ENCODE data around the gene CREBZF.

The CREBZF gene, protein sequence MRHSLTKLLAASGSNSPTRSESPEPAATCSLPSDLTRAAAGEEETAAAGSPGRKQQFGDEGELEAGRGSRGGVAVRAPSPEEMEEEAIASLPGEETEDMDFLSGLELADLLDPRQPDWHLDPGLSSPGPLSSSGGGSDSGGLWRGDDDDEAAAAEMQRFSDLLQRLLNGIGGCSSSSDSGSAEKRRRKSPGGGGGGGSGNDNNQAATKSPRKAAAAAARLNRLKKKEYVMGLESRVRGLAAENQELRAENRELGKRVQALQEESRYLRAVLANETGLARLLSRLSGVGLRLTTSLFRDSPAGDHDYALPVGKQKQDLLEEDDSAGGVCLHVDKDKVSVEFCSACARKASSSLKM

DNA sequence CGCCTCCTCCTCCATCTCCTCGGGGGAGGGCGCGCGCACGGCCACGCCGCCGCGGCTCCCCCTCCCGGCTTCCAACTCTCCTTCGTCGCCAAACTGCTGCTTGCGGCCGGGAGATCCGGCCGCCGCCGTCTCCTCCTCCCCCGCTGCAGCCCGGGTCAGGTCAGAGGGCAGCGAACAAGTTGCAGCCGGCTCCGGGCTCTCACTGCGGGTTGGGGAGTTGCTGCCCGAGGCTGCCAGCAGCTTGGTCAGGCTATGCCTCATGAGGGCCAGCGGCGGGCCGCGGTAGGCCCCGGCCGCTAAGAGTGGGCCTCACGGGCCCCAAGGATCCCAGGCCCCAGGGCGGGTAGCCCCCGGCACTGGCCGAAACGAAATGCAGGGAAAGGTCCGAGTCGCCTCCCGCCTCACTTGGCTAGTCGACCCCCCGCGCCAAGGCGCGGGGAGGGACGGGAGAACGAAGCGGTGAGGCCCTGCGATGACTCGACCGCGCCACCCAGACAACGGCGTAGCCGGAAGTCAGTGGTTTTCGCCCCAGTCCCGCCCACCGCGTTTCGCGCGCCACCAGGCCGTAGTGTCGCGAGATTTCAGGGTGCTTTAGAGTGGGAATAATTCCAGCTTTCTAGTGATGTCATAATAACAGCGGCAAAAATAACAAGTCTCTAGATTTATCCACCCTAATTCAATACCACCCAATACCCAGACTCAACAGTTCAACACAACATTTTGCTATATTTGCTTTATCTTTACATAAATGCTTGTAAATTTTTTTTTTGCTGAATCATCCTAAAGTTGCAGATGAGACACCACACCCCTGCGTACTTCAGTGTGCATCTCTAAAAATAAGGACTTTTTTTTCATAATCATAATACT is at the start of gene CREBZF:
TSS of gene CREBZF (minus strand) at position 515 of the 867 bp plus-strand sequence. CDS start at position 261, 254 bp downstream.
- peak; percentile 92 to 94 (median 93) for DNase-seq (ENCODE audit: low read depth in 3 of 3)

DNA sequence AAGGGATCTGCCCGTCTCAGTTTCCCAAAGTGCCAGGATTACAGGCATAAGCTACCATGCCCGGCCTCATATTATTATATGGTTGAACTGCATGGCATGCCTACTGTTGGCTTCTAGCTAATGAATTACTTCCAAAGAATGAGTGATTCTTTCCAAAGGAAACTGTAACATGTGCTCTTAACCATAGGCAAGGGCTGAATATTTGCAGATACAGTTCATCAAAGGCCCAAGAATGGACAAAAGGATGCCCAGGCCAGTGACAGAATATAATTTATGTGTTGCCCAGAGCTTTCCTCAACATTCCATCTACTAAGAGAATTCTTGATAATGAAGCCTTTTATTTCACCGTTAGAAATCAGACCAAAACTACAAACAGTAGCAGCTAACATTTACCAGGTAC is 48.0 kb upstream of the CREBZF start:
- DNase-seq (ENCODE audit: low read depth in 3 of 3), result no peak

DNA sequence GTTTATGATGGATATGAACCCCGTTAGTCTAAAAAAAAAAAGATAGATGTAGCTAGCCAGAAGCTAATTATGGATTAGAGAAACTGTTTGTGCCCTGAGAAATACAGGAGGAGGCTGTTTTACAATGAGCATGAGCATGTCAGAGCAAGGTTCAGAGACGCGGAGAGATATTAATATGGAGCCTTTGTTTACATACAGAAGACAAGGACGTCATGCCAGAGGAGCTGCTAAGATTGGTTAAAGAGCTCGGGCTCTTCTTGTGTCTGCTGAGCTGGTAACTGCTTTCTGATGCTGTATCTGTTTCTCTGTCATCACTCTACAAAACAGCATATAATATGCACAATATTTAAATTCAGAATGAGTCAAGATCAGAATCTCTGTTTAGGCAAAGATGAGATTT is 46.0 kb upstream of the CREBZF start:
- no peak for DNase-seq (ENCODE audit: low read depth in 3 of 3)

DNA sequence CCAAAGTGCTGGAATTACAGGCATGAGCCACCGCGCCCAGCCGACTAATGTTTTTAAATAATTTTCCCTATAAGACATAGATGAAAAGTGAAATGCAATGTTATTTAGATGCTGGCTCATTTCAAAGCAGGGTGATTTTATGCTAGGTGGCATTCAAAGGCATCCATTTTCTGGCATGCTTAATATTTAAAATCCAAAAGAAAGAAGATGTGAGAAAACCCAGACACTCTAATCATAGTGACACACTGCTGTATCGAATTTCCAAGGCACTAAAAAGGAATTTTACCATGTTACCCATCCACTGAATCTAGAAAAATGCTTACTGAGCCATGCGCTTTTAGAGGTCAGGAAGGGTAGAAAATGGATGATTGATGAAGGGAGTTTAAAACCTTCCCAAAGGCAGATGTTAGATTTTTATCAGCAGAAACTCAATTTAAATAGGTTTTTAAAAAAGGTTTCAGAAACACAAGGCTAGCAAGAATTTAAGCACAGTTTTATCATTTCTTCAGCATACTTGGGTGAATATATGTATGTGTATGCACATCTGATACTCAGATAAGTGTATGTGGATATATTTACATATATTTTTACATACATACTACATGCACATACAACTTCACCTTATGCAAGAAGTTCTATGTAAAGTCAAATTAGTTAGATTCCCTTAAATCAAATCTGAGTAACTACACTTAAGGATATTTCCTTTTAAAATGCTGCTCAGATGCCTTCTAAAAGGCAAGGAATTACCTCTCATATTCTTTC is 45.2 kb upstream of the CREBZF start:
- no peak for DNase-seq (ENCODE audit: low read depth in 3 of 3)

DNA sequence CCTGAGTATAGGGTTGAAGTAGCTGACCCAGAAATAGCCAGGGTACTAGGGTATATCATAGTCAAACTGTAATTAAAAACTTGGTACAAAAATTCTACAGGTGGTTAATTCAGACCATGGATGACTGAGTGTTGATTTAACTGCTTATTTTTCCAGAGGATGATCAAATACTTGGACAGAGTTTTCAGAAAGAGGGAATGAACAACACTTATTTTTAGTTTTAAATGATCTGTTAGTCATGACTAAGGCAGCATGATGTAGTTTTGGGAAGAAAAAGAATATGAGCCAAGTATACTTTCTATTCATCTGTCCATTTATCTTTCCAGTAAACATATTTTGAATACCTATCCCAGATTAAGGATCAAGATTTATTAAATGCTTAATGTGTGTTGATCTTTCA is 40.9 kb upstream of the CREBZF start:
- no peak for DNase-seq (ENCODE audit: low read depth in 3 of 3)

DNA sequence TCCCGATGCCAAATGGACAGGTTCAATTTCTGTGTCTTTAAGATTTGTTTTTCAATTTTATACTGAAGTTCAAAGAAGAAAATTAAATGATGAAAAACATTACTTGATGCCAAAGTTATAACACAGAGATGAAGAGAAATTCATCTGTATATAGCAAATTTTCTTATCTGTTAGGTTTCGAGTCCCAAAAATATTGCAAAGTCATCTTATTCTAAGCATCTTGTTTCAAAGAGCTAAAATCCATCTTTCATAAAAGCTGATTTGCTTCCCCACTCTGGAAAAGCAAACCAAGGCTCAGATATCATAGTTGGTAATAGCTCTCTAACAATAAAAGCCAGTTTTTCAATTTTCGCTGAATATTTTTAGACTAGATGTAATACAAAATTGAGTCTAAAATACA is 40.0 kb upstream of the CREBZF start:
- no peak for DNase-seq (ENCODE audit: low read depth in 3 of 3)

DNA sequence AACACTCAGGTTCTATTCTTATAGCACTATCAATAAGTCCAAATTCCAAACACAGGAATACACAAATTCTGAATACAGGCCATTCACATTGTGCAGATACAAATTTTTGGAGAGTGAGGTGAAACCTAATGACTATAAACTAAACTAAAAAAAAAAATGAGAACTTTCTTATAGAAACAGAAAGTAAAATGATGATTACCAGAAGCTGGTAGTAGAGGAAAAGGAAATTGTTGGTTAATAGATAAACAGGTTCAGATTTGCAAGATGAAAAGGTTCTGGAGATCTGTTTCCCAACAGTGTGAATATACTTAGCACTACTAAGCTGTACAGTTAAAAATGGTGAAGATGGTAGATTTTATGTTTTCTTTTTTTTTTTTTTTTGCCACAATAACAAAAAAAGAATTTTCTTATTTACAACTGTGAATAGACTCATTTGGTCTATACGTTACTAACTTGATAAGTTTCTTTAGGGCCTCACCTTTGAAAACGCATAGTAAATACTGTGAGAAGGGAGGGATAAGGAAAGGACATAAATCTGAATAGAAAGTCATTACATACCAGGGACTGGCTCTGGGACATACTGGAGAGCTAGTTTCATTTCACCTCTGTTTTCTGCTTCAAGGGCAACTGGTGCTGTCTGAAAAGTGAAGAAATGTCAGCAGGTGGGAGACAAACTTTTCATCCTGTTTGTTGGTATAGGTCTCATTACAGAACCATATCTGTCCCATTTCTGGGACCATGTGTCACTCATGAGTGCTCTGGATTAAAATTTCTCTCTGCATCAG is 35.2 kb upstream of the CREBZF start:
- DNase-seq (ENCODE audit: low read depth in 3 of 3), result no peak

DNA sequence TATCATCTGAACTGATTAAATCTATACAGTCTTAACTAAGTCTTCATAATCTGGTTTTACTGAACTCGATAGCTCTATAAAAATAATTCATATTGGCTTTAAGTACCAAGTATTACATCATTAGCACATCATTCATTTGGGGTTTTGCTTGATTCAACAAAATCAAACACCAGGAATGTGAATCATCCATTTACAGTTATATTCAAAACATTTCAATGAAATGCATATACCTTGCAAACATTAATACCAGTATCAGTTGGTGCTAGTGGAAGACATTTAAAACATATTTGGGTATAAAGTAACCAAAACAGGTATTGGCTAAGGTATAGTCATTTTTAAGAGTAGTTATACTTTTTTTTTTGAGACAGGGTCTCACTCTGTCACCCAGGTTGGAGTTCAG is 33.3 kb upstream of the CREBZF start:
- DNase-seq (ENCODE audit: low read depth in 3 of 3), result no peak

DNA sequence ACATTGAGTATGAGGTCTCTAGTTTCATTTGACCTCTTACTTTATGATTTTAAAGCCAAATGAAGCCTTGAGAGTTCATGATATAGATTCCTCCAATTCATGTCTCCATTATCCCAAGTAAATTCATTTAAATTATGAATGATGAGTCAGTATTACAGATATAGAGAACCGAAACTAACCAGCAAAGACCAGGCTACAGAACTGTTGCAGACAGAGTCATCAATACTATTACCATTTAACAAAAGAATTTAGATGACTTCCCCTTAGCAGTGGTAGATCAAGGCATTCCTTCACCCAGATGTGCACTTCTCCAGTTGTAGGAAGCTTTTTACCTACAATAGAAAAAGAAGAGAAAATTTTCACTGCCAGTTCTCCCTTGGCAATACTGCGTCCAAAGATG is 32.8 kb upstream of the CREBZF start:
- no peak for DNase-seq (ENCODE audit: low read depth in 3 of 3)

DNA sequence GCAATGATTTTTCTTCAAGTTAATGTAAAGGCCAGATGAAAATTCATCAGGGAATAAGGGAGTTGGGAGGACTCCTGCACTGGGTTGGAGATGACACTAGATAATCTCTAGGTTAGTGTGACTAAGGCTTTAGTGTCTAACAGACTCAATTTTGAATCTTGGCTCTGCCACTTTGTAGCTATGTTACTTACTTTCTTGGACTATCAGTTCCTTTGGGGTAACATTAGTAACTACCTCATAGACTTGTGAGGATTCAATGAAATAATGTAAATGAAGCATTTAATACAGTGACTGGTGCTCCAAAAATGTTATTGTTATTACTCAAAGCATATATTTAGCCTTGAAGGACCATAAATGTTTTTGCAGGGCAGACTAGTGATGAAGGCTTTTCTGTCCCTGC is 30.6 kb upstream of the CREBZF start:
- no peak for DNase-seq (ENCODE audit: low read depth in 3 of 3)

DNA sequence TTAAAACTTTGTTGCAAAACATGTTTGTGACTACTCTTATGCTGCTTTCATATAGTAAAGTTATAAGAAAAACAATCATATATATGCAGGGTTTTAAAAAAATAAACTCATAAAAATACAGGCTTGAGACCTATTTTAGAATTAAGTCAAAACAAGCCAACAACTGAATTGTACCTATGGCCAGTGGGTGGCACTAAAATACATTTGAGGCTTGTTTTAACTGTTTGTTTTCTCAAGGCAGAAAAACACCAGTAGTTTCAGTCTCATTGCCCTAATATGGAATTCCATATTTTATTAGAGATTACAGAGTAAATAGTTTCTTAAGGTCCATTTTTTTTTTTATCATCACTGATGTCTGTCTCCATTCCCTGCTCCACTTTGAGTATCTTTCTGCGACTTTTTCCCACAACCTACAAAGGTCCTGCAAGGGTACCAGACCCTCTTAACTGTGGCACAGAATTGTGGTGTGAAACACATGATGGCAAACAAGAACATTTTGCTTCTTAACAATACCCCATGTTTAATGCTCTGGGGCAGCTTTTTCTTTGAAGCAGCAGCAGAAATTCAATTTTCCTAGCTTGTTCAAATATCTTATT is 29.6 kb upstream of the CREBZF start:
- no peak for DNase-seq (ENCODE audit: low read depth in 3 of 3)

DNA sequence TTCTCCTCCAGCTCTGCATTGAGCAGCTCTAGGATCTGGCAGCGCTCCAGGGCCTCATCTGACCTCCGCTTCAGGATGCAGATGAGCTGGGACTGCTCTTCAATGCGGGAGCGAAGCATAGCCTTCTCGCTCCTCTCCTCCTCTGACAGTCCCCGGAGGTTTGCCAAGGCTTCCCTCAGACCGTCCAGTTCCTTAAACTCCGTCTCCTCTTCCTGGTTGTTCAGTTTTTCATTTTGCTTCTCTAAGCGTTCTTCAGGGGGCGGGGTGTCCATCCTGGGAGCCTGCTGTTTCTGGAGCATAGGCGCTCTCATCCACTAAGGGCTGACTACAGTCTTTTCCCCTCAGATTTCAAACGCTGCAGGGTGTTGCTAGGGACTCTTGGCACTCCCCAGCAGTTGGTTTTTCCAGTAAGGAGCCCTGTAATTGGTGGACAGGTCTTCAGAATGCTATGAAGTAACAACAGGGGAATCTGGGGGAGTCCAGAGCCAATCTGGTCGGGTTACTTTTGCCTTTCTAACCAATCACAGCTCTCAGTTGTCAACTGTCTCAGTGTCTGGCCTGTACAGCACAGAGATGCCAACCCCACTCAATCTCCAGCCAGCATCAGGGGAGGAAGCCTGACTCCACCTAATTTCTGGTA is 21.0 kb upstream of the CREBZF start, which contains the start of gene CCDC89:
TSS of gene CCDC89 (minus strand) at position 376 of the 640 bp plus-strand sequence. CDS start at position 311, 65 bp downstream.
- DNase-seq (ENCODE audit: low read depth in 3 of 3), result no peak

DNA sequence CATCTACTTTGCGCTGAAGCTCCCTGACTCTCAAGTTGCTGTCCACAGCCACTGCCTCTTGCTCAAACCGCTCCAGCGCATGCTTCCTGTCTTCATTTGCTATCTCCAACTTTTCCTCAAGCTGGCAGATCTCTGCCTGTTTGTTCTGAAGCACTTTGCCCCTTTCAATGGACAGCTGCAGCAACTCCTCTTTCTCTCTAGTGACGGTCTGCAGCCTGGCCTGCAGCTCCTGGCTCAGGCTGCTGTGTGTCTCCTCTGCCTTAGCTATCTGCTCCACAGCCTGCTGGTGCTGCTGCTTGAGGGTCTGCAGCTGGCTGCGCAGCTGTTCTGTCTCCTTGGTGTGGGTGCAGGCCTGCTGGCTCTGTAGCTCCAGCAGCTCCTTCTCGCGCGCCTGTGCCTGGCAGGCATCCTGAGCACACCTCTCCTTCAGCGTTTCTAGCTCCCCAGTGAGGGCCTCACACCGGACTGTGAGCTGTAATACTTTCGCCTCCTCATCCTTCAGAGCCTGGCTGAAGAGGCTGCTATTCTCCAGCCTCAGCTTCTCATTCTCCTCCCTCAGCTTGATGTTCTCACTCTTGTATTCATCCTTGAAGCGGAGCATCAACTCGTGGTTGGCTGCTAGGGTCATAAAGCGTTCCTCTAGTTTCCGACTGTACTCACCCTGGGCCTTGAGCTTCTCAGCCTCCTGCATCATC is 20.3 kb upstream of the CREBZF start:
- no peak for DNase-seq (ENCODE audit: low read depth in 3 of 3)

DNA sequence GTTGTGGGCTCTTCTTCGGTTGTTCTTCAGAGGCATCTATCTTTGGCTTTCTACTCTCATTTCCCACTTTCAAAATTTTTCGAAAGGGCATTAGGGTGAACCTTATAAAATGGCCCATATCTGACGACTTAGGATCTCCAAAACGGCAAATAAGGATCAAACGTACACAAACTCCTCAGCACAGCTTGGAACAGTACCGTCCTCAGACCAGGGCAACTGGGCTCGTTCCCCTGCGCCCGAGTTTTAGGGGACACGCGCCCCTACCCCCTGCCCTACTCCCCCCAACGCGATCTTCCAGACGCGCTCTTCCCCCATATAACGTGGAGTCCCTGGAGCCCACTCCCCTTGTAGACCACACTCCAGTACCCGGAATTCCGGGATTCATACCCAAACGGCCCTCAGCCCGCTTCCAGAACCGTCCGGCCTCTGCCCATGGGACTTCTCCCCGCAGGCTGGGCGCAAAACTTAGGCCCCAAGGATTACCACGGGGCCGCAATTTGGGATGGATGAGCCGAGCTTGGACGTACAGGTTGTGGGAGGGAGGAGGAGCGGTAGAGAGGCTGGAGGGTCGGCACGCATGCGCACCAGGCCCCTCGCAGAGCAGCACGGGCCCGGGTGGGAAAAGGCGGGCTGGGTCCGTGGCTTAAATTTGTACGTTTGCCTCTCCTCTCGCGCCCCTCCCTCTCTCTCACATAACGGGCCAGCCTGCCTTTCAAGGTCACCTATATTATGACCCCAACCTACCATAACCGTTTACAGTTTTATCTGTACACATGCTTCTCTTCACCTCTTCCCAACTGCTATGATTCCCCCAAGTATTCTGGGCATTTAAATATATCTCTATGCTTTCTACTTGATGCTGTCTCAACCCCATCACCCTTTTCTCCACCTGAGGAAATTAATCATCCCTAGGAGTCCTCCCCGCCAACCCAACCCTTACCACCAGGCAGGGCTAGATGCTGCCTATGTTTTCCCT is 17.7 kb upstream of the CREBZF start:
- peak; percentile 46 to 53 (median 47) for DNase-seq (ENCODE audit: low read depth in 3 of 3)

DNA sequence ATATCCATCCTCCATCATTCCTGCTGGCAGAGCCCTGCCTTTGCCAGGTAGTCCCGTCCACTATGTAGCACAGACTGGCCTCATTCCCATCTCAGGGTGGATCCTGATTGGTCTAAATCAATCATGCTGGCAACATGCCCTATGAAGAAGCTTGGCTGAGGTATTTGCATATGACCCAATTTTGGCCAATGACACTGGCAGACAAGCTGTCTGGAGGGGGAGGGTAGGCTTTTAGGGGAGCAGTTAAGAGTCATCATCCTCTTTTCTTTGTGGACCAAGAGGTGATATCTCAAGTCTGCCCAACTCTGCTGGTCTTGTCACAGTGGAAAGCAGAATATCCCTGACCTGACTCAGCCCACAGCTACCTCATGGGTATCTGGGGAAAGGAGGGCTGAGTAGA is 16.0 kb upstream of the CREBZF start:
- DNase-seq (ENCODE audit: low read depth in 3 of 3), result no peak

DNA sequence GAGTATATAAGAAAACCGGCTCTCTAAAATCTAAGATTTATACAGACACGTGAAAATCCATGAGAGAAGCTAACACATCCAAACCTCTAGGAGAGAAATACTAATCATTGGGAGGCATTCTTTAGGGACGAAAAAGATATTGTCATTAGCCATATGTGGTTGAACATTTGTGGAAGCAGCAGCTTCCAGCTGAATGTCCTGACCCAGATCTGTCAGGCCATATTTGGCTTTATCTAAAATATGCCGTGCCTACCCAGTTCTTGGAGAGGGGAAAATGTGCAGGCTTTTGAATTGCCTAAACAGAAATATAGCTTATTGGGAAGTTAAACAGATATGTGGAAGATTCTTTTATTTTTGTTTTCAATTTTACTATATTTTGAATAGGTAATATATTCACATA is 14.6 kb upstream of the CREBZF start:
- DNase-seq (ENCODE audit: low read depth in 3 of 3), result no peak

DNA sequence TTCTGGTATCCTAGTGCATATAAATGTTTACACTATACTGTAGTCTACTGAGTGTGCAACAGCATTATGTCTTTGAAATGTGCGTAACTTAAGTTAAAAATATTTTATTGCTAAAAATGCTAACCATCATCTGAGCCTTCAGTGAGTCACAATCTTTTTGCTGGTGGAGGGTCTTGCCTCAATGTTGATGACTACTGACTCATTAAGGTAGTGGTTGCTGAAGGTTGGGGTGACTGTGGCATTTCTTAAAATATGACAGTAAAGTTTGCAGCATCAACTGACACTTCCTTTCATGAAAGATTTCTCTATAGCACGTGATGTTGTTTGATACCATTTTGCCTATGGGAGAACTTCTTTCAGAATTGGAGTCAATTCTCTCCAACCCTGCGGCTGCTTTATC is 8.5 kb upstream of the CREBZF start:
- no peak for DNase-seq (ENCODE audit: low read depth in 3 of 3)

DNA sequence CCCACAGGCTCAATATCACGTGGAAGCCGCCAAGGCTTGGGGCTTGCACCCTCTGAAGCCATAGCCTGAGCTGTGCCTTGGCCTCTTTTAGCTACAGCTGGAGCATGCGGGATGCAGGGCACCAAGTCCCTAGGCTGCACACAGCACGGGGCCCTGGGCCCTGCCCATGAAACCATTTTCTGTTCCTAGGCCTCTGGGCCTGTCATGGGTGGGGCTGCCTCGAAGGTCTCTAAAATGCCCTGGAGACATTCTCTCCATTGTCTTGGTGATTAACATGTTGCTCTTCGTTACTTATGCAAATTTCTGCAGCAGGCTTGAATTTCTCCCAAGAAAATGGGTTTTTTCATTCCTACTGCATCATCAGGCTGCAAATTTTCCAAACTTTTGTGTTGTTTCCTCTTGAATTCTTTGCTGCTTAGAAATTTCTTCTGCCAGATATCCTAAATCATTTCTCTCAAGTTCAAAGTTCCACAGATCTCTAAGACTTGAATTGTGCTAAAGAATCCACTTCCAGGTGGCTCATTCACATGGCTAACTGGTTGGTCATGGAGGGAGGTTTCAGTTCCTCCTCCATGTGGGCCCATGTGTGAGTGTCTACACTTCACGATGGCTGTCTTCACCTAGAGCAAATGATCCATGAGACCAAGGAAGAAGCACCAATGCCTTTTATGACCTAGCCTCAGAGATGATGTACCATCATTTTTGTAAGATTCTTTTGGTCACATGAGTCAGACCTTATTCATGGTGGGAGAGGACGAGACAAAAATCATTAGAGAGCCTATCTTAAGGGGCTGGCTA is 7.4 kb upstream of the CREBZF start:
- no peak for DNase-seq (ENCODE audit: low read depth in 3 of 3)
